ENCODE results near the gene LYRM1. TPM values are rescaled to one million over a fixed set of nuclear protein-coding genes. Genes with fewer than 3 reads are reported as not detected.

The LYRM1 gene
- total RNA-seq, 4 donors from 2014 or later: 31.3 to 68.3 (median 50.3) TPM

DNA sequence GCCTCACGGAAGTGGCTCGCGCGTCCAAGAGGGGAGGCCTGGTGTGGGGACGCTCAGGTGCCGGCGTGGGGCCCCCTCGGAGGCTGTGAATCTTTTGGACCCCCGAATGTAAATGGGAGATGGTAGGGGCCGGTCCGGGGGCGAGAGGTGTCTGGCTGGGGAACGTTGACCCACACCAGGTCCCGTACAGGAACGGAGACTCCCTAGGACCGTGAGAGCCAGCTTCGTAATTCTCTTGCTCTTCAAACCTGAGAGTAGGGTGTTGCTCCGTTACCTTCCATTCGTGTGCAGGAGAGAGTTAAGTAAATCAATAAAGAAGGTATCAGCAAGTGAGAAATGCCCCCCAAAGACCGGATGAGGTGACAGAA, 481 bp downstream of the LYRM1 start:
- DNase-seq (ENCODE audit: low spot score) (no peak), ATAC-seq (ENCODE audit: low FRiP score) (no peak)
- TF ChIP-seq, protein P1, sequence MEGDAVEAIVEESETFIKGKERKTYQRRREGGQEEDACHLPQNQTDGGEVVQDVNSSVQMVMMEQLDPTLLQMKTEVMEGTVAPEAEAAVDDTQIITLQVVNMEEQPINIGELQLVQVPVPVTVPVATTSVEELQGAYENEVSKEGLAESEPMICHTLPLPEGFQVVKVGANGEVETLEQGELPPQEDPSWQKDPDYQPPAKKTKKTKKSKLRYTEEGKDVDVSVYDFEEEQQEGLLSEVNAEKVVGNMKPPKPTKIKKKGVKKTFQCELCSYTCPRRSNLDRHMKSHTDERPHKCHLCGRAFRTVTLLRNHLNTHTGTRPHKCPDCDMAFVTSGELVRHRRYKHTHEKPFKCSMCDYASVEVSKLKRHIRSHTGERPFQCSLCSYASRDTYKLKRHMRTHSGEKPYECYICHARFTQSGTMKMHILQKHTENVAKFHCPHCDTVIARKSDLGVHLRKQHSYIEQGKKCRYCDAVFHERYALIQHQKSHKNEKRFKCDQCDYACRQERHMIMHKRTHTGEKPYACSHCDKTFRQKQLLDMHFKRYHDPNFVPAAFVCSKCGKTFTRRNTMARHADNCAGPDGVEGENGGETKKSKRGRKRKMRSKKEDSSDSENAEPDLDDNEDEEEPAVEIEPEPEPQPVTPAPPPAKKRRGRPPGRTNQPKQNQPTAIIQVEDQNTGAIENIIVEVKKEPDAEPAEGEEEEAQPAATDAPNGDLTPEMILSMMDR (IDR thresholded peaks at IDR 0.05): no peak

DNA sequence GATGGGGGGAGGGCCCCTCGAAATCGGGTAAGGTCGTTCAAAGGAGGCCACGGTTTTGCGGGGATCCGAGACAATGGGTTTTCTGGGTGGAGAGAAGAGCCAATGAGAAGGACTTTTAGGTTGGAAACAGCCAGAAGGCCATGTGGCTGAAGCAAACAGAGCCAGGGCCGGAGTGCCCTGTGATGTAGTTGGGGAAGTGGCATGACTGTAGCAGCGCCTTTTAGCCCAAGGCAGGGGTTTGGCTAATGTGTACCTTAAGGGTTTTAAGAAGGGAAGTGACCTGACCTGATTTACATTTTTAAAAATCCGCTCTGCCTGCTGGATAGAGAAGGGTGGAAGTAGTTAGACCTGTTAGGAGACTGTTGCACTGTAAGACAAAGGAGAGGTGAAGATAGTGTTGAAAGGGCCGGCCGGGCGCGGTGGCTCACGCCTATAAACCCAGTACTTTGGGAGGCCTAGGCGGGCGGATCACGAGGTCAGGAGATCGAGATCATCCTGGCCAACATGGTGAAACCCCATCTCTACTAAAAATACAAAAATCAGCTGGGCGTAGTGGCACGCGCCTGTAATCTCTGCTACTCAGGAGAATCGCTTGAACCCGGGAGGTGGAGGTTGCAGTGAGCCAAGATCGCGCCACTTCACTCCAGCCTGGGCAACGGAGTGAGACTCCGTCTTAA, 1.0 kb downstream of the LYRM1 start:
- DNase-seq (ENCODE audit: low spot score) (no peak), ATAC-seq (ENCODE audit: low FRiP score) (no peak)

DNA sequence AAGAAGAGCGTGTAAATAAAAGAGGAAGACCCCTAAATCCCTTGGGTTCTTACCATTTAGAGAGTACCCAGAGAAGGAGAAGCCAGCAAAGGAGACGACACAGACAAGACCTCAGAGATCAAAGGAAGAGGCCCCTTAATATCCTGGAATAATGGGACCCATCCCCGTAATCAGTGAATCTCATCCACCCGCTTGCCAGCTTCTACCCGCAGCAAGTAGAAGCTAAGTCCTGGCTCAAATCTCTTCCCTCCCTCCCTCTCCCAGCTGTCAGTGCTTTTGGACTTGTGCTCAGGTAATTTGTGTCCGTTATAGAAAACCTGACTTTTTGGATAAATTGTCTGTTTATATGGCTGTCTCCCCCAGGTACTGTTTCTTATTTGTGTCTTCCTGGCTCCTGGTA, 1.9 kb downstream of the LYRM1 start:
- ATAC-seq (ENCODE audit: low FRiP score) (no peak), DNase-seq (ENCODE audit: low spot score) (no peak)
- TF ChIP-seq, protein P1 (IDR thresholded peaks at IDR 0.05): no peak

More for the DNA sequence above, 1.0 kb downstream of the LYRM1 start:
- TF ChIP-seq, protein P1 (IDR thresholded peaks at IDR 0.05): no peak

DNA sequence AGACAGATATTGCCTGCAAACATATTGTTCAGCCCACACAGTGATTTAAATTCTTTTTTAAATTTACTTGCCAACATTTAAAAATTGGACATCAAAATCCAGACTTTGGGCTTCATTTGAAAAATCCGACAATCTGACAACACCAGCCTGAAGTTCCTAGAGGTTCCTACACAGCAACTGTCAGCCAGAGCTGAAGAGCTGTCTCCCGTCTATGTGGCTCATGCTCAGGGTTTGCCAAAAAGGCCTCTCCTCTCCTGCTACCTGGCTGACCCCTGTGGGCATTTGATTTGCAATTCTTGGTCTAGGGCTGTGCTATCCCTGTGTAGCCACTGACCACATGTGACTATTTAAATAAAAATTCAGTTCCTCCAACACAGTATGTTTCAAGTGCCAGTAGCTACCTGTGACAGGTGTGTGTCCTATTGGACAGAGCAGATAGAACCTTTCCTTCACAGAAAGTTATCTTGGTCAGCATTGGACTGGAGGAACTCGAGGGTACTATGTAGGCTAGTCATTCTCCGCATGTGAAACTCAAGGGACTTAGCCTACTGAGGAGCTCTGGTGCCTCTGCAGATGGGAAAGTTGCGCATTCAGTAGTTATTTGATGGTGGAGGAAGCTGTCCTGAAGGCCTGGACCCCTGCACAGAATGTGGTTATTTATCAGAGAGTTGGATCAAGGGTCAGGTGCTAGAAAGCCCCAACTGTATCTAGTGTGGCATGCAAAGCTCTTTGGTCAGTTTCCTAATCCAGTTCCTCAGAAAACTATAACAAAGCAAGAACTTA, 2.7 kb downstream of the LYRM1 start:
- TF ChIP-seq, protein P1 (IDR thresholded peaks at IDR 0.05): no peak
- no peak for DNase-seq (ENCODE audit: low spot score)
- no peak for ATAC-seq (ENCODE audit: low FRiP score)

DNA sequence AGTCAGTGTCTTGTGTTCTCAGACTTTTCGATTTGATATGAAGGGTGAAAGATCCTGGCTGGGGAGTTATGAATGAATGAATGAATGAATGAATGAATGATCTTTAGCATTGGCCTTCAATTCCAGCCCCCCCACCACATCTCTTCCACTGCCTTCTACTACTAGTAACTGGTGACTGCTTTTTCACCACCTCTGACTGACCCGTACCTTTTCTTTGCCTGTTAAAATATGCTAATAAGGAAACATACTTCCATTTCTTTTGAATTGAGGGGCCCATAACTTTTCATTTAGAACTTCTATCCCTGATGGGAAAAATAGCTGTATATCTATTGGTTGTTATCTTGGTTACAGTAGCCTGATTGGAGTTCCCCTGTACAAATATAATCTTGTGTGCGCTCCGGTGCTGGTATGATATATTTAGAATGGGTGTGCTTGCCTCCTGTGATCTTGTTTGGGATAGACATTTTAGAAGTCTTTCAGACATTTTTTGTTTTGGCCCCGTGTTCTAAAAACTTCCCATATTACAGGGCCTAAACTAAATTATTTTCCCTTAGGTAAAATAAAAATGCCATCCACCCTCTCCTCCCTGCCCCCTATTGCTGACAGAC, 3.4 kb downstream of the LYRM1 start:
- TF ChIP-seq, protein P1 (IDR thresholded peaks at IDR 0.05): no peak
- ATAC-seq (ENCODE audit: low FRiP score) (no peak), DNase-seq (ENCODE audit: low spot score) (no peak)

DNA sequence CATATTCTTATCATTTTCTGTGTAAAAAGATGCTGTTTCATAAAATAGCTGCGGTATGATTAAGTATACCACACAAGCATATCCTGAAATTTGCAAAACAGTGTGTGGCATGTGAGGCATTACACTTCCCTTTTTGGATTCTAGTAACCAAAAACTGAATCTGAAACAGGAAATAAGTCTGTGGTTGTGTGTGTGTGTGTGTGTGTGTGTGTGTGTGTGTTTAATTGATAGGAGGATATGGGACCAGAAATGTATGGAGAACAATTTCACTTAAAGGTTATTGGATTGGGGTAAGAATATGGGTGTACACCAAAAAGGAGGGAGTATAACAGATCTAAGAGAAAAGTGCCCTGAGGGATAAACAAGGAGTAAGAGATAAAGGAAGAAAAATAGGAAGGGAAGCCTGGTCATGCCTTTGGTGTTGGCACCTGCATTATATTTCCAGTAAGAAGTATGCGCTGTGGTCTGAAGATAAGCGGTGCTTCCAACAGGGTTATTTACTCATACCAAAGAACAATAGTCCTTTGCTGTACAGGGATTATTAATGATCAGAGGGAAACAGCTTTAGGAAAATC, 4.0 kb downstream of the LYRM1 start:
- TF ChIP-seq, protein P1 (IDR thresholded peaks at IDR 0.05): no peak
- DNase-seq (ENCODE audit: low spot score): no peak
- ATAC-seq (ENCODE audit: low FRiP score): no peak
